Panc1 (cell line): ENCODE data around the gene MRPL27. TPM values are rescaled to one million over a fixed set of nuclear protein-coding genes. Genes with fewer than 3 reads are reported as not detected.

Source experiments
- ATAC-seq: fragments of 200-7000 bp; cut with Tn5 transposase; 2 replicates; pipeline ENCODE4 v1.9.1; 2020; ENCODE audit warnings: mild to moderate bottlenecking, moderate library complexity
- BruUV-seq: library from RNA; stranded (reverse); fragments of 400-500 nt; replicated peaks from 2 replicates; lab custom pipeline; 2021; lab: Mats Ljungman, UMichigan
- CTCF ChIA-PET: fragments of 300-600 bp; sonication (Branson Sonifier 250); formaldehyde crosslinking; loops from one replicate; lab custom pipeline; 2022; ENCODE audit warnings: antibody characterized with exemption; lab: Charles Lee
- POLR2A ChIA-PET: fragments of 300-600 bp; sonication (Branson Sonifier 250); formaldehyde crosslinking; loops from one replicate; lab custom pipeline; 2022; ENCODE audit warnings: antibody characterized with exemption; lab: Charles Lee
- DNase-seq: peaks from one replicate; pipeline ENCODE4 v3.0.0-alpha.2; 2010; ENCODE audit warnings: low read depth, low spot score
- H3K27ac ChIP-seq: 2 replicates; pipeline ENCODE4 v1.5.1; 2011; ENCODE audit warnings: mild to moderate bottlenecking, low read length, inconsistent platforms
- H3K27me3 ChIP-seq: fragments of 200-500 bp; sonication (Bioruptor generic); 2 replicates; pipeline ENCODE4 v1.6.0; 2014; ENCODE audit warnings: low read length, inconsistent platforms; ENCODE audit not compliant: control insufficient read depth, insufficient read depth
- H3K36me3 ChIP-seq: fragments of 200-500 bp; sonication (Bioruptor generic); 2 replicates; pipeline ENCODE4 v1.5.1; 2014; ENCODE audit warnings: inconsistent platforms, mild to moderate bottlenecking, low read length, moderate library complexity; ENCODE audit not compliant: control insufficient read depth, insufficient read depth
- H3K4me1 ChIP-seq: 2 replicates; pipeline ENCODE4 v1.5.1; 2011; ENCODE audit warnings: inconsistent platforms, mild to moderate bottlenecking, low read length, moderate library complexity; ENCODE audit not compliant: control insufficient read depth, insufficient read depth
- H3K4me3 ChIP-seq, 2 experiments: 2 replicates each; pipeline ENCODE4 v1.5.1; 2011 to 2012; ENCODE audit warnings: low read depth in 2 of 2, low read length in 2 of 2, mild to moderate bottlenecking in 2 of 2, inconsistent platforms in 1 of 2, moderate library complexity in 1 of 2
- H3K9me3 ChIP-seq: fragments of 200-500 bp; sonication (Bioruptor generic); 2 replicates; pipeline ENCODE4 v1.5.1; 2014; ENCODE audit warnings: low read depth, mild to moderate bottlenecking, inconsistent platforms, low read length, moderate library complexity; ENCODE audit not compliant: control insufficient read depth, insufficient read depth
- POLR2AphosphoS5 ChIP-seq: IDR thresholded peaks from 2 replicates; pipeline ENCODE4 v1.6.1; 2012; ENCODE audit warnings: mild to moderate bottlenecking, low read depth, low read length, moderate library complexity
- SIN3A ChIP-seq: IDR thresholded peaks from 2 replicates; pipeline ENCODE4 v1.6.1; 2012; ENCODE audit warnings: low read depth, mild to moderate bottlenecking, low read length, moderate library complexity, borderline replicate concordance; ENCODE audit not compliant: insufficient read depth
- TCF7L2 ChIP-seq: IDR thresholded peaks from 2 replicates; pipeline ENCODE4 v1.6.1; 2011; ENCODE audit warnings: mild to moderate bottlenecking, low read depth, low read length, inconsistent platforms
- in situ Hi-C: cut with HindIII; loops from 2 replicates; pipeline ENCODE4 v1.10.0; 2016; ENCODE audit warnings: low sequenced_read_pairs, low pct_unique_long_range_greater_than_20kb
- intact Hi-C: fragments of 100-400 bp; cut with micrococcal nuclease; formaldehyde crosslinking; loops from one replicate; pipeline ENCODE4 v1.10.0; 2022; ENCODE audit not compliant: unreplicated experiment
- total RNA-seq: library from RNA; stranded (reverse); gene quantifications from one replicate; pipeline ENCODE4 v1.2.1, GENCODE V29; 2021; ENCODE audit not compliant: unreplicated experiment
- TF ChIP-seq, protein P1 (sequence below): fragments of 450-650 bp; IDR thresholded peaks from 2 replicates; pipeline ENCODE4 v1.5.1; 2017; ENCODE audit warnings: mild to moderate bottlenecking
- TF ChIP-seq, protein P2 (sequence below), 2 experiments: IDR thresholded peaks; 2 replicates each; pipeline ENCODE4 v1.6.1; 2011 to 2012; ENCODE audit warnings: low read depth in 2 of 2, control low read depth in 1 of 2, low read length in 1 of 2, mild to moderate bottlenecking in 1 of 2, moderate library complexity in 1 of 2; ENCODE audit not compliant: insufficient read depth in 1 of 2

MRPL27 gene
- total RNA-seq, 1 experiment from 2014 or later, result 136 TPM

DNA sequence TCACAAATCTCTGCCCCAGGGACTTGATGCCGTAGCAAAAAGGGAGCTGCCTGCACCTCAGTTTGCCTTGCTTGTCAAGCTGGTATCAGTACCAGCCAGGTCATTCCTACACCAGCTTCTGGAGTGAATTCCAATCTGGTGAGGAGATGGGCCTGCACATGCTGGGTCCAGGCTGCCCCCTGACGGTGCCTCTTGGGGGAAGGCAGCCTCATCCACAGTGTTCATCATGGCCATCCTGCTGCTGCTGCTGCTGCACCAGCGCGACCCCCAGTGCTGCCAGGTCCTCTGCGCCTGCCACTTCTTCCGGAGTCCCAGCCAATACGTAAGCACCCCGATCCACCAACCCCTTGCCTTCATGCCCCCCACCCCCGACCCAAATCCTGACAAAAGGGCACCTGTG, 8.3 kb downstream of the MRPL27 start:
- TF ChIP-seq, protein P1, sequence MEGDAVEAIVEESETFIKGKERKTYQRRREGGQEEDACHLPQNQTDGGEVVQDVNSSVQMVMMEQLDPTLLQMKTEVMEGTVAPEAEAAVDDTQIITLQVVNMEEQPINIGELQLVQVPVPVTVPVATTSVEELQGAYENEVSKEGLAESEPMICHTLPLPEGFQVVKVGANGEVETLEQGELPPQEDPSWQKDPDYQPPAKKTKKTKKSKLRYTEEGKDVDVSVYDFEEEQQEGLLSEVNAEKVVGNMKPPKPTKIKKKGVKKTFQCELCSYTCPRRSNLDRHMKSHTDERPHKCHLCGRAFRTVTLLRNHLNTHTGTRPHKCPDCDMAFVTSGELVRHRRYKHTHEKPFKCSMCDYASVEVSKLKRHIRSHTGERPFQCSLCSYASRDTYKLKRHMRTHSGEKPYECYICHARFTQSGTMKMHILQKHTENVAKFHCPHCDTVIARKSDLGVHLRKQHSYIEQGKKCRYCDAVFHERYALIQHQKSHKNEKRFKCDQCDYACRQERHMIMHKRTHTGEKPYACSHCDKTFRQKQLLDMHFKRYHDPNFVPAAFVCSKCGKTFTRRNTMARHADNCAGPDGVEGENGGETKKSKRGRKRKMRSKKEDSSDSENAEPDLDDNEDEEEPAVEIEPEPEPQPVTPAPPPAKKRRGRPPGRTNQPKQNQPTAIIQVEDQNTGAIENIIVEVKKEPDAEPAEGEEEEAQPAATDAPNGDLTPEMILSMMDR, result no peak
- TF ChIP-seq SIN3A (no peak), TCF7L2 (no peak), POLR2AphosphoS5 (no peak)
- TF ChIP-seq, protein P2, sequence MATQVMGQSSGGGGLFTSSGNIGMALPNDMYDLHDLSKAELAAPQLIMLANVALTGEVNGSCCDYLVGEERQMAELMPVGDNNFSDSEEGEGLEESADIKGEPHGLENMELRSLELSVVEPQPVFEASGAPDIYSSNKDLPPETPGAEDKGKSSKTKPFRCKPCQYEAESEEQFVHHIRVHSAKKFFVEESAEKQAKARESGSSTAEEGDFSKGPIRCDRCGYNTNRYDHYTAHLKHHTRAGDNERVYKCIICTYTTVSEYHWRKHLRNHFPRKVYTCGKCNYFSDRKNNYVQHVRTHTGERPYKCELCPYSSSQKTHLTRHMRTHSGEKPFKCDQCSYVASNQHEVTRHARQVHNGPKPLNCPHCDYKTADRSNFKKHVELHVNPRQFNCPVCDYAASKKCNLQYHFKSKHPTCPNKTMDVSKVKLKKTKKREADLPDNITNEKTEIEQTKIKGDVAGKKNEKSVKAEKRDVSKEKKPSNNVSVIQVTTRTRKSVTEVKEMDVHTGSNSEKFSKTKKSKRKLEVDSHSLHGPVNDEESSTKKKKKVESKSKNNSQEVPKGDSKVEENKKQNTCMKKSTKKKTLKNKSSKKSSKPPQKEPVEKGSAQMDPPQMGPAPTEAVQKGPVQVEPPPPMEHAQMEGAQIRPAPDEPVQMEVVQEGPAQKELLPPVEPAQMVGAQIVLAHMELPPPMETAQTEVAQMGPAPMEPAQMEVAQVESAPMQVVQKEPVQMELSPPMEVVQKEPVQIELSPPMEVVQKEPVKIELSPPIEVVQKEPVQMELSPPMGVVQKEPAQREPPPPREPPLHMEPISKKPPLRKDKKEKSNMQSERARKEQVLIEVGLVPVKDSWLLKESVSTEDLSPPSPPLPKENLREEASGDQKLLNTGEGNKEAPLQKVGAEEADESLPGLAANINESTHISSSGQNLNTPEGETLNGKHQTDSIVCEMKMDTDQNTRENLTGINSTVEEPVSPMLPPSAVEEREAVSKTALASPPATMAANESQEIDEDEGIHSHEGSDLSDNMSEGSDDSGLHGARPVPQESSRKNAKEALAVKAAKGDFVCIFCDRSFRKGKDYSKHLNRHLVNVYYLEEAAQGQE (IDR thresholded peaks at IDR 0.05; ENCODE audit: insufficient read depth in 1 of 2, low read depth in 2 of 2, low read length in 1 of 2), result no peak
- Histone ChIP-seq H3K9me3 (no peaks in the 10 kb centered on the region), H3K27me3 (no peaks in the 10 kb centered on the region), H3K27ac (no peak overlapping the region), H3K4me3 (no peak overlapping the region), H3K36me3 (peaks cover 20% of the 10 kb centered on the region), H3K4me1 (peaks cover 7% of the 10 kb centered on the region; the same call in 1 of the 2 replicates)
- BruUV-seq, result no TSS peak
- no peak for DNase-seq
- POLR2A ChIA-PET, result interaction anchor here (0.6 kb wide), 1 partner anchor 236 kb away, joined by 5 read pairs; no protein-coding TSS in a partner anchor
- intact Hi-C loops (no loop called here), in situ Hi-C loops (no loop called here)
- CTCF ChIA-PET, result interaction anchor here (1.1 kb wide), 1 partner anchor 163 kb away, joined by 3 read pairs; no protein-coding TSS in a partner anchor
- 0 out of 2 replicates have a peak, but pooled peaks have one; percentile 13 for ATAC-seq

DNA sequence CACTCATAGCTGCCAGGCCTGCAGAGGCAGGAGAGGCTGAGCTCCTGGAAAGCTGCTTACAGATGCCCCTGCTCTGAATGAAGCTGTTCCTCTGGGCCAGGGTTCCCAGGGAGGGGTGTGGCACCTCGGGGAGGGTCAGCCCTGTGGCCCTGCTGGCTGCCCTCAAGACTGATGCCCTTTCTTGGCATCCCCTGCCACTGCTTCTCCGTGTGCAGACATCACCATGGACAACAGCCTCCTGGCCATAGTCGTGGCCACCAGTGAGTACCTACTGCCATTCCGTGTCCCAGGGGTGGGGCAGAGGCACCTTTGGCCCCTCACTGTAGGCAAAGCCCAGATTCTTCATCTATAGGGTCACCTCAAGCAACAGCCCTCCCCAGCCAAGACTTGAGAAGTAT, 8.9 kb downstream of the MRPL27 start:
- Histone ChIP-seq H3K36me3 (peaks cover 14% of the 10 kb centered on the region), H3K4me3 (no peak overlapping the region), H3K27ac (no peak overlapping the region), H3K27me3 (no peaks in the 10 kb centered on the region), H3K9me3 (no peaks in the 10 kb centered on the region), H3K4me1 (peaks cover 7% of the 10 kb centered on the region; the same call in 1 of the 2 replicates)
- ChIA-PET POLR2A (interaction anchor here (0.6 kb wide), 1 partner anchor 235 kb away, joined by 5 read pairs; no protein-coding TSS in a partner anchor), CTCF (no interaction called here)
- no peak for DNase-seq
- TF ChIP-seq TCF7L2, result no peak
- TF ChIP-seq SIN3A, result no peak
- TF ChIP-seq, protein P2 (IDR thresholded peaks at IDR 0.05; ENCODE audit: insufficient read depth in 1 of 2, low read depth in 2 of 2, low read length in 1 of 2), result no peak
- peak; percentile 36; the same call in 1 of the 2 replicates for TF ChIP-seq POLR2AphosphoS5
- in situ Hi-C loops, result no loop called here
- 0 out of 2 replicates have a peak, but pooled peaks have one; percentile 1 for ATAC-seq
- intact Hi-C loops, result no loop called here
- no TSS peak for BruUV-seq
